ENCODE results near the gene CALML4.
"Not testable (repeated sequence)": the region's sequence is repeated elsewhere in the genome, so short reads cannot be mapped to it uniquely, and the experiment has no call there.

The CALML4 gene

DNA sequence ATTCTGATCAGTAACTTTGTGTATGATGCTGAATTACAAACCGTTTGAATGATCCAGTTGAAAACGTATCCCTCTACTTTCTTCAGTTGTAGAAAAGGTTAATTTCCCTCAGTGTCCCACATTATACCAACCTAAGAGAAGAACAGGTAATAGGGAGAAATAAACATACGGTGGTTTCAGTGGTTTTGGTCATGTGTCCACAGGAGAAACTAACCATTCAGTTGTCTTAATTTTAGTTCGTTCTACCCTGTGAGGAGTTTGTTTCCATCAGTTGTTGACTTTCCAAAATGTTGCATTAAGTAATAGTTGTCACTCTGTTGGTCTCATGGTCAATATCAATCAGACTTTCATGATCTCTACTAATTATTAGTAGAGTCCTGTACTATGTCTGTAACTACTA, 15.1 kb downstream of the CALML4 start:
- no peak for DNase-seq (ENCODE audit: low spot score)

DNA sequence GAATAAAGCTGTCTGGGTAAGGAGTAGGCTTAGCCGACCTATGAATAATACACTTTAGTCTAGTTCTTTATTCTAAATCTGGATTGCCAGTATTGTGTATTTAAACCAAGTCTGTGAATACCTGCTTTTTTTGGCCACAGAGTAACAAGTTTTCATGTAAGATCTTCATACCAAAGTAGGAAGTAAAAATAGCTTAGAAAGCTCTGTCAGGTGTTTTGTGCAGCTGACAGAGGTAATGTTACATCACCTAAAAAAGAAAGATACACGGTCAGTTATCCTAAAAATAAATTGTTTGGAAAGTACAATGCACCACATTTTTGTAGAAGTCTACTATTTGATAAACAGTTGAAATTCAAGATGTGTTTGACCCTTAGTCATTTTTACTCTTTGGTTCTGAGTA, 16.5 kb downstream of the CALML4 start:
- peak; percentile 39 for DNase-seq (ENCODE audit: low spot score)

DNA sequence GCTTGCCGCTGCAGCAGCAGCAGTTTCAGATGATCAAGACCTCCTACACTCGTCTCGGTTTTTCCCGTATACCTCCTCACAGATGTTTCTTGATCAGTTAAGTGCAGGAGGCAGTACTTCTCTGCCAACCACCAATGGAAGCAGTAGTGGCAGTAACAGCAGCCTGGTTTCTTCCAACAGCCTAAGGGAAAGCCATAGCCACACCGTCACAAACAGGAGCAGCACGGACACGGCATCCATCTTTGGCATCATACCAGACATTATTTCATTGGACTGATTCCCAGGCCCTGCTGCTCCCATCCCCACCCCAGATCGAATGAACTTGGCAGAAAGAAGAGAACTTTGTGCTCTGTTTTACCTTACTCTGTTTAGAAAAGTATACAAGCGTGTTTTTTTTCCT, 17.6 kb downstream of the CALML4 start:
- DNase-seq (ENCODE audit: low spot score) = no peak

- no peak for DNase-seq (ENCODE audit: low spot score)
Measured at GRCh38 chr15:68186671-68187397, 18.3 kb downstream of the CALML4 start.

GRCh38 chr15:68184616-68185480, 20.3 kb downstream of the CALML4 start:
- DNase-seq (ENCODE audit: low spot score) = no peak

GRCh38 chr15:68183616-68184315, 21.4 kb downstream of the CALML4 start:
- DNase-seq (ENCODE audit: low spot score) = no peak

DNA sequence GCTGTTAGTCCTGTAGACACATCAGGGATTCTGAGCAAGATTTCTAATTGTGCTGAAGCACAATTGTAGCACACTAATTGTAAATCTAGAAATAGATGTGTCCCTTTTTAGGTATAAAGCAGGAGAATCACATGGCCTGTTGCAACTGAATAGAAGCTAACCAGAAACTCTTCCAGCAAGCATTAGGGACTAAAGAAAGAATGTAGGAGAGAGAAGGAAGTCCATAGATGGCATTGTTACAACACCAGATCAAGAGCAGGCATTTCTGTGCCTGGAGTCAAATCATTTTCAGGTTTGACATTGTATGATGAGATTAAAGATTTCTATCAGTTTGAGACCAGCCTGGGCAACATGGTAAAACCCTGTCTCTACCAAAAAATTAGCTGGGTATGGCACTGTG, 27.4 kb downstream of the CALML4 start:
- no peak for DNase-seq (ENCODE audit: low spot score)

DNA sequence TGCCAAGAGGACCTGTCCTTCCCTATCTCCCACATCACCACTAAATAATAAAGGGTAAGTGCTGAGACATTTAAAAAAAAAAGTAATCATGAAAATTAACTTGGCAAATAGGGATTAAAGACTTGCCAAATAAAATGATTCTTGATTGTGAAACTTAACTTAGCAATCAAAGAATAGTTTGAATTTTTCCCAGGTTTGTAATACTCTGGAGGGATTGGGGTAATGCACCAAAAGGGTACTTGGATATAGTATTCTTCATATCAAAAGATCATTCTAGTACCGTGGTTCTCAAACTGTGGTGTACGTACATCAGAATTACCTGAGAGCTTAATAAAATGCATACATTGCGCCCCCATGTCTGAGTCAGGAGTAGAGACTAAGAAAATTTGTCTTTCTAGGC, 28.5 kb downstream of the CALML4 start:
- DNase-seq (ENCODE audit: low spot score) = no peak

DNA sequence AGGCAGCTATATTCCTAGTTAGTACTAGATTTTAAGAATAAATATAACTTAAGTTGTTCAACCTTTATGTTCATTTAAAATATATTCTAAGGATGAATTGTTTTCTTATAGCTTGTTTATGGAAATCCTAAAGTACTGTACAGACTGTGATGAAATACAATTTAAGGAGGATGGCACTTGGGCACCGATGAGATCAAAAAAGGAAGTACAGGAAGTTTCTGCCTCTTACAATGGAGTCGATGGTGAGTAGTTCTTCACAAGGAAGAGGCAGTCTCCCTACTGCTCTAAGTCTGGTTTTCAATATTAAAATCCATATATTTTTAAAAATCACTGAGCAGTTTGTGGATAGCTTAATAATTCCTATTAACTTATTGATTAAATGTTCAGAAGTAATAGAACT, 29.6 kb downstream of the CALML4 start:
- no peak for DNase-seq (ENCODE audit: low spot score)

DNA sequence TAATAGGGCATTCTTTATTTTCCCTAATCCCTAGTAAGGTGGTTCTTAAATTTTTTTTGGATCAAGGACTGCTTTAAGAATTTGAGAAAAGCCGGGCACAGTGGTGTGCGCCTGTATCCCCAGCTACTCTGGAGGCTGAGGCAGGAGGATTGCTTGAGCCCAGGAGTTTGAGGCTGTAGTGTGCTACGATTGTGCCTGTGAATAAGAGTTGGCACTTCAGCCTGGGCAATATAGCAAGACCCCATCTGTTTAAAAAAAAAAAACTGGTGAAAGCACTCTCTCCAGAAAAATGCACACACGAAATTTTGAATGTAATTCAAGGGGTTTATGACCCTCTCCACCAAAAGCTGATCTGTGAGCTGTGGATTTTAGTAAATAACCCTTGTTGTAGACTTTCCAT, 32.0 kb downstream of the CALML4 start:
- DNase-seq (ENCODE audit: low spot score) = no peak

DNA sequence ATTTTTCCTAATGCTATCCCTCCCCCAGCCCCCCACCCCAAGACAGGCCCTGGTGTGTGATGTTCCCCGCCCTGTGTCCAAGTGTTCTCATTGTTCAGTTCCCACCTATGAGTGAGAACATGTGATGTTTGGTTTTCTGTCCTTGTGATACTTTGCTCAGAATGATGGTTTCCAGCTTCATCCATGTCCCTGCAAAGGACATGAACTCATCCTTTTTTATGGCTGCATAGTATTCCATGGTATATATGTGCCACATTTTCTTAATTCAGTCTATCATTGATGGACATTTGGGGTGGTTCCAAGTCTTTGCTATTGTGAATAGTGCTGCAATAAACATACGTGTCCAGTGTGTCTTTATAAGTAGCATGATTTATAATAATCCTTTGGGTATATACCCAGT, 33.1 kb downstream of the CALML4 start:
- not testable (repeated sequence) for DNase-seq (ENCODE audit: low spot score)

DNA sequence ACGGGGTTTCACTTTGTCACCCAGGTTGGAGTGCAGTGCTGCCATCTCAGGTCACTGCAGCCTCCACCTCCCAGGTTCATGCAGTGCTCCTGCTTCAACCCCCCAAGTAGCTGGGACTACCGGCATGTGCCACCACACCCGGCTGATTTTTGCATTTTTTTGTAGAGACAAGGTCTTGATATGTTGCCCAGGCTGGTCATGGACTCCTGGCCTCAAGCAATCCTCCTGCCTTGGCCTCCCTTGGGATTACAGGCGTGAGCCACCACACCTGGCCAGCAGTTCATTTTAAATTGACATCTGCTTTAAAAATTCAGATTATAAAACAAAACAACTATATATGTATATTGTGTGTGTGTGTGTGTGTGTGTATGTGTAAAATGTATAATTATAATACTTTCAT, 38.3 kb downstream of the CALML4 start:
- DNase-seq (ENCODE audit: low spot score) = no peak

DNA sequence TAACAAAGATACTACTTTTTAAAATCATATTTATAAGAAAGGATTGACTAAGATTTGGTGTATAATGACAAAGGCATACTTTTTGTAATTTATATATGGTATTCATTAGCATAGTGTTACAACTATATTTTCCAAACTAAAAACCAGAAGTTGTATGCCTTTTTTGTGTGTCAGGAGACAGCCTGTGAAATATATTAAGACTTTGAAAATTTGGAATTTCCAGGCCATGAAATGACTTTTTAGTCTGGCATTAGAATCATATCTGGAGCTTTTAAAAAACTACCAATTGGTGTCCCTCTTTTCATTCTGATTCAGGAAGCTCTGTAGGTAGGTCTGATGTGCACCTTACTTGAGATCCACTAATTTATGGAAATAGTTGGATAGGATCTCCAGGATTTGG, 41.9 kb downstream of the CALML4 start:
- no peak for DNase-seq (ENCODE audit: low spot score)

DNA sequence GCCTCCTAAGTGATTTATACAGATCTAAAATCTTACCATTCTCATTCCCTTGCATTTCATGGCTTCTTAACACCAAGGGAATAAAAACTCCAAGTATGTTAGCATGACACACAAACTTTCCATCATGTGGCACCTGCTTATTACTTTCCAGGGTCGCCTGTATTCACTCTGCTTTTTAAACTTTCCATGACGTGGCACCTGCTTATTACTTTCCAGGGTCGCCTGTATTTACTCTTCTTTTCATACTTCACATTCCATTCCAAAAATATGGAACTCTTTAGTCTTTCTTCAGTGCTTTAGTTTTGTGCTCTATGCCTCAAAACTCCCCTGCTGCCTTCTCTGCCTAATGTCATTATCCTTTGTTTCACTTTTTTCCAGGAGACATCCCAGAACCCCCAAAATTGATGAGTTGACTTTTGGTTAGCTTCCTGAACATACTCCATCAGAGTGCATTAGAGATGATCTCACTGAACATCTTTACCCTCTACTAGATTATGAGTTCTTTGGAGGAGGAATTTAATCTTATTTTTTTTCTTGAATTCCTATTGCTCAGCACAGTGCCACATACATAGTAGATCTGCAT, 47.0 kb downstream of the CALML4 start:
- DNase-seq (ENCODE audit: low spot score) = no peak

DNA sequence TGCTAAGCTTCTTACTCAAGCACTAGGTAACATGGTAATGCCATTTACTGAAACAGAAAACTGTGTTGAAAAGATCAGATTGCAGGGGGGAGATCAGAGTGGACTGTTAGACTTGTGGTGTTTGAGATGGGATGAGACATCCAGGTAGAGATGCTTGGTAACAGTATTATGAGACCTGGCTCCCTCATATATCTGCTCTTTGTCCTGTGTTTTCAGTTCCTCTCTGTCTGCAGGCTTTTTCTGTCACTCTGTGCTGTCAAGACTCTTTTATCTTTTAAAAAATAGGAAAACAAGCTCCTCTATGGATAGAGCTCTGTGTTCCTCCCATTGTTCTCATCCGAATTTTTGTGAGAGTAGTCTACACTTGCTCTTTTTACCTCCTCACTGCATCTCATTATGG, 48.1 kb downstream of the CALML4 start:
- DNase-seq (ENCODE audit: low spot score) = no peak

GRCh38 chr15:68154923-68155559, 50.1 kb downstream of the CALML4 start:
- DNase-seq (ENCODE audit: low spot score) = peak; percentile 14

- DNase-seq (ENCODE audit: low spot score) = no peak
Measured at GRCh38 chr15:68152342-68152741, 52.8 kb downstream of the CALML4 start.

- DNase-seq (ENCODE audit: low spot score) = no peak
Measured at GRCh38 chr15:68151277-68151676, 53.9 kb downstream of the CALML4 start.

- no peak for DNase-seq (ENCODE audit: low spot score)
Measured at GRCh38 chr15:68150187-68150586, 54.9 kb downstream of the CALML4 start.

GRCh38 chr15:68149059-68149458, 56.1 kb downstream of the CALML4 start:
- no peak for DNase-seq (ENCODE audit: low spot score)

DNA sequence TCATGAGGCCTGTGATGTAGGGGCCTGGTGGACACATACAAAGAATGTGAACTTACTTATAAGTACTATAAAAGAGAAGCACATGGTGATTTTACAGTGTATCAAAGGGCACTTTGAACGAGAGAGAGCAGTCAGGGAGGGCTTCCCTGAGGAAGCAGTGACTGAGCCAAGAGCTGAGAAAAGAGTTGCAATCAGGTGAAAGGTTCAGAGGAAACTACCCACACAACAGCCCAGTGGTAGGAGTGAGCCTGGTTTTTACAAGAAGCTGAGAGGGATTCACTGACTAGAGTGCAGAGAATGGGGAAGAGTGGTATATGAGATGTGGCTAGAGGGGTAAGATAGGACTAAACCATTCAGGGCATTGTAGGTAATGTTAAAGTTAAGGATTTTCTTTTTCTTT, 57.1 kb downstream of the CALML4 start:
- no peak for DNase-seq (ENCODE audit: low spot score)

GRCh38 chr15:68145706-68146105, 59.4 kb downstream of the CALML4 start:
- DNase-seq (ENCODE audit: low spot score) = no peak

Measured in germinal center (tissue), 1 donor.